ENCODE results near the gene TPT1.

The TPT1 gene

DNA sequence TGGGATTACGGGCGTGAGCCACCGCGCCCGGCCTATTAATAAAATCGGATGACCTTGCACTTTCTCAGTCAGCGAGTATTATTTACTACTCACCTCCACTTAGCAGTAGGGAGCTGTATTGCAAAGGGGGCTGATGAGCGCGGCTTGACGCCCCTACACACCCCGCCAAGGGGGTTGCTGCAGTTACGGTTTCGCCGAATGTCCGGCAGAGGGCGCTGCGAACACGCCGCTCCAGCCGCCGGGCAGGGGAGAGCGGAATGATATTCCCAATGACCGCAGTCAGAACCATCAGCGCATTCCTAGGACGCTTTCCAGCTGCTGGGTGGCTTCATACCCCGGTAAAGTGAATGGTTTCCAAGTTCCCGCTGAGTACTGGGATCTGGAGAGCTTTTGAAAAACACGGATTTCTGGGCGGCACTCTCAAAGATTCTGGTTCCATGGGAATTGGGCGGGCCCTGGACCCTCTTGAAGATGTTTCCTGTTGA lies 30.0 kb upstream of the TPT1 start:
- Histone ChIP-seq H3K9ac (ENCODE audit: low read depth, low read length) (no peak overlapping the region), H4K20me1 (ENCODE audit: insufficient read depth, low read length) (no peaks in the 10 kb centered on the region), H3K36me3 (ENCODE audit: insufficient read depth, low read length) (peaks cover 5% of the 10 kb centered on the region; the same call in 1 of the 2 replicates), H3K9me3 (ENCODE audit: insufficient read depth, low read length, severe bottlenecking) (no peaks in the 10 kb centered on the region), H3K27ac (ENCODE audit: low read length) (no peak overlapping the region), H3K4me3 (ENCODE audit: low read depth in 1 of 2, low read length in 2 of 2) (no peak overlapping the region), H2AFZ (ENCODE audit: low read depth, low read length) (no peak overlapping the region), H3K4me2 (ENCODE audit: insufficient read depth, low read length) (no peak overlapping the region), H3K4me1 (ENCODE audit: insufficient read depth, low read length) (peaks cover 10% of the 10 kb centered on the region), H3K27me3 (ENCODE audit: insufficient read depth, low read length, poor library complexity) (no peaks in the 10 kb centered on the region), H3K79me2 (ENCODE audit: insufficient read depth, low read length) (no peaks in the 10 kb centered on the region)
- ATAC-seq (ENCODE audit: insufficient read depth, low read depth) = no peak
- TF ChIP-seq, protein P1, sequence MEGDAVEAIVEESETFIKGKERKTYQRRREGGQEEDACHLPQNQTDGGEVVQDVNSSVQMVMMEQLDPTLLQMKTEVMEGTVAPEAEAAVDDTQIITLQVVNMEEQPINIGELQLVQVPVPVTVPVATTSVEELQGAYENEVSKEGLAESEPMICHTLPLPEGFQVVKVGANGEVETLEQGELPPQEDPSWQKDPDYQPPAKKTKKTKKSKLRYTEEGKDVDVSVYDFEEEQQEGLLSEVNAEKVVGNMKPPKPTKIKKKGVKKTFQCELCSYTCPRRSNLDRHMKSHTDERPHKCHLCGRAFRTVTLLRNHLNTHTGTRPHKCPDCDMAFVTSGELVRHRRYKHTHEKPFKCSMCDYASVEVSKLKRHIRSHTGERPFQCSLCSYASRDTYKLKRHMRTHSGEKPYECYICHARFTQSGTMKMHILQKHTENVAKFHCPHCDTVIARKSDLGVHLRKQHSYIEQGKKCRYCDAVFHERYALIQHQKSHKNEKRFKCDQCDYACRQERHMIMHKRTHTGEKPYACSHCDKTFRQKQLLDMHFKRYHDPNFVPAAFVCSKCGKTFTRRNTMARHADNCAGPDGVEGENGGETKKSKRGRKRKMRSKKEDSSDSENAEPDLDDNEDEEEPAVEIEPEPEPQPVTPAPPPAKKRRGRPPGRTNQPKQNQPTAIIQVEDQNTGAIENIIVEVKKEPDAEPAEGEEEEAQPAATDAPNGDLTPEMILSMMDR (IDR thresholded peaks at IDR 0.05; ENCODE audit: borderline replicate concordance, extremely low read depth, low read length, poor library complexity, severe bottlenecking) = no peak
- TF ChIP-seq EZH2 (IDR thresholded peaks at IDR 0.05; ENCODE audit: borderline replicate concordance, low read depth, low read length, severe bottlenecking) = no peak
- no peak for DNase-seq

DNA sequence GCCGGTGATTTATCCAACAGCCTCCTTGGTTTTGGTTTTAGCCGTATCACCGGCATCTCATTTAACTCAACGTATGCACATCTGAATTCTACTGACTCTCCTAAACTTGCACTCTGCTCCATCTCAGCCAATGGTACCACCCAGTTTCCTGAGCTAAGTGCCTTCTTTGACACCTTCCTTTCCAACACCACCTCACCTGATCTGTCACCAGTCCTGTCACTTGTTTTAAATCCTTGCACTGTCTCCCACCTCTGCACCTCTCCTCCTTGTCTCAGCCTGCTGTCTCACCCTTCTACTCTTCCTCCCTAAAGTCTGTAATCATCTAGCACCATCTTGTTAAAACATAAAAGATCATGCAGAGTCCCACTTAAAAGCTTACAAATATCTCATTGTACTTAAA lies 28.1 kb upstream of the TPT1 start:
- peaks cover 5% of the 10 kb centered on the region; the same call in 1 of the 2 replicates for H3K36me3 ChIP-seq (ENCODE audit: insufficient read depth, low read length)
- TF ChIP-seq EZH2 (IDR thresholded peaks at IDR 0.05; ENCODE audit: borderline replicate concordance, low read depth, low read length, severe bottlenecking) = no peak
- TF ChIP-seq, protein P1 (IDR thresholded peaks at IDR 0.05; ENCODE audit: borderline replicate concordance, extremely low read depth, low read length, poor library complexity, severe bottlenecking) = no peak
- H3K9me3 ChIP-seq (ENCODE audit: insufficient read depth, low read length, severe bottlenecking) = no peaks in the 10 kb centered on the region
- no peaks in the 10 kb centered on the region for H4K20me1 ChIP-seq (ENCODE audit: insufficient read depth, low read length)
- H3K4me1 ChIP-seq (ENCODE audit: insufficient read depth, low read length) = peaks cover 10% of the 10 kb centered on the region
- no peak overlapping the region for H2AFZ ChIP-seq (ENCODE audit: low read depth, low read length)
- ATAC-seq (ENCODE audit: insufficient read depth, low read depth) = no peak
- H3K4me2 ChIP-seq (ENCODE audit: insufficient read depth, low read length) = no peak overlapping the region
- DNase-seq = no peak
- H3K9ac ChIP-seq (ENCODE audit: low read depth, low read length) = no peak overlapping the region
- H3K79me2 ChIP-seq (ENCODE audit: insufficient read depth, low read length) = no peaks in the 10 kb centered on the region
- H3K27ac ChIP-seq (ENCODE audit: low read length) = no peak overlapping the region
- no peaks in the 10 kb centered on the region for H3K27me3 ChIP-seq (ENCODE audit: insufficient read depth, low read length, poor library complexity)
- H3K4me3 ChIP-seq (ENCODE audit: low read depth in 1 of 2, low read length in 2 of 2) = no peak overlapping the region

DNA sequence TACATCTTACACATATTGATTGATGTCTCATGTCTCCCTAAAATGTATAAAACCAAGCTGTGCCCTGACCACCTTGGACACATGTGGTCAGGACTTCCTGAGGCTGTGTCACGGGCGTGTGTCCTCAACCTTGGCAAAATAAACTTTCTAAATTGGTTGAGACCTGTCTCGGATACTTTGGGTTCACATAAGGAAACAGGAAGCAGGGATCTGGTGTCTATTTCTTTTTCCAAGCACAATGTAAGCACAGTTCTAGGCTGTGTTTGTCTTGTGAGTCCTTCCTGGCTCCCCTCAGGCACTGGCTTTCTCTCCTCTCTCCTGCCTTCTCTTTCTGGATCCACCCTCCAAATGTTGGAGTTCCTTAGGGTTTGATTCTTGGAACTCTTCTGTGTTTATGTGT lies 27.6 kb upstream of the TPT1 start:
- Histone ChIP-seq H3K9me3 (ENCODE audit: insufficient read depth, low read length, severe bottlenecking) (peaks cover 3% of the 10 kb centered on the region), H4K20me1 (ENCODE audit: insufficient read depth, low read length) (no peaks in the 10 kb centered on the region), H3K4me2 (ENCODE audit: insufficient read depth, low read length) (no peak overlapping the region), H2AFZ (ENCODE audit: low read depth, low read length) (no peak overlapping the region), H3K4me3 (ENCODE audit: low read depth in 1 of 2, low read length in 2 of 2) (no peak overlapping the region), H3K27ac (ENCODE audit: low read length) (no peak overlapping the region), H3K36me3 (ENCODE audit: insufficient read depth, low read length) (peaks cover 8% of the 10 kb centered on the region; the same call in 1 of the 2 replicates), H3K79me2 (ENCODE audit: insufficient read depth, low read length) (no peaks in the 10 kb centered on the region), H3K9ac (ENCODE audit: low read depth, low read length) (no peak overlapping the region), H3K27me3 (ENCODE audit: insufficient read depth, low read length, poor library complexity) (no peaks in the 10 kb centered on the region), H3K4me1 (ENCODE audit: insufficient read depth, low read length) (peaks cover 10% of the 10 kb centered on the region)
- DNase-seq (no peak), ATAC-seq (ENCODE audit: insufficient read depth, low read depth) (no peak)
- TF ChIP-seq, protein P1 (IDR thresholded peaks at IDR 0.05; ENCODE audit: borderline replicate concordance, extremely low read depth, low read length, poor library complexity, severe bottlenecking) = no peak
- TF ChIP-seq EZH2 (IDR thresholded peaks at IDR 0.05; ENCODE audit: borderline replicate concordance, low read depth, low read length, severe bottlenecking) = no peak

All from DND-41 (cell line).